ENCODE results near the gene OR4K13.

Gene OR4K13

GRCh38 chr14:20035938-20036337 lies at the start of gene OR4K13:
TSS of gene OR4K13 (minus strand) at chr14:20036038. CDS start at chr14:20034758, 1,280 bp downstream.
- no peak for DNase-seq

GRCh38 chr14:20059745-20060144 lies 23.9 kb upstream of the OR4K13 start, which contains the start of gene OR4L1:
TSS of gene OR4L1 (plus strand) at chr14:20060045. CDS start at chr14:20060045, 0 bp downstream.
- no peak for DNase-seq

GRCh38 chr14:20048202-20048601 lies 12.4 kb upstream of the OR4K13 start:
- DNase-seq: no peak

GRCh38 chr14:20044243-20044642 lies 8.4 kb upstream of the OR4K13 start:
- no peak for DNase-seq

GRCh38 chr14:20035449-20035848 lies 389 bp downstream of the OR4K13 start:
- no peak for DNase-seq

- DNase-seq: no peak
These were observed 4.8 kb downstream of the OR4K13 start for GRCh38 chr14:20031058-20031457.

- peak in 1 of 3 experiments; percentile 63 for DNase-seq
These were observed 16.5 kb downstream of the OR4K13 start, which contains the start of gene OR4K14 for GRCh38 chr14:20019257-20019865. TSS of gene OR4K14 (minus strand) at chr14:20019307. CDS start at chr14:20015193, 4,114 bp downstream.

- DNase-seq: no peak
These were observed 27.7 kb downstream of the OR4K13 start for GRCh38 chr14:20008156-20008555.

- no peak for DNase-seq
These were observed 33.5 kb downstream of the OR4K13 start for GRCh38 chr14:20002319-20002718.

GRCh38 chr14:20001863-20002262 lies 34.0 kb downstream of the OR4K13 start, which contains the start of gene OR4Q2:
TSS of gene OR4Q2 (plus strand) at chr14:20002163.
- no peak for DNase-seq

- no peak for DNase-seq
These were observed 42.4 kb downstream of the OR4K13 start for GRCh38 chr14:19993438-19993837.
